HUES64 (cell line): ENCODE results near the gene OR4D9.
A peak's percentile ranks its signal among the peaks of the same experiment; 100 is the strongest.
"Not testable (repeated sequence)": the region's sequence is repeated elsewhere in the genome, so short reads cannot be mapped to it uniquely, and the experiment has no call there.

Experiments used
- H3K27ac ChIP-seq: 2 replicates; pipeline ENCODE4 v1.7.0; 2013; ENCODE audit warnings: low read depth, low read length, inconsistent platforms
- H3K27me3 ChIP-seq: 2 replicates; pipeline ENCODE4 v1.6.1; 2013; ENCODE audit warnings: mild to moderate bottlenecking, low read length; ENCODE audit not compliant: insufficient read depth
- H3K36me3 ChIP-seq: 2 replicates; pipeline ENCODE4 v1.6.1; 2013; ENCODE audit warnings: mild to moderate bottlenecking, low read length; ENCODE audit not compliant: insufficient read depth
- H3K4me1 ChIP-seq: 2 replicates; pipeline ENCODE4 v1.6.1; 2013; ENCODE audit warnings: mild to moderate bottlenecking, low read length, moderate library complexity; ENCODE audit not compliant: insufficient read depth
- H3K4me3 ChIP-seq: 2 replicates; pipeline ENCODE4 v1.5.1; 2013; ENCODE audit warnings: mild to moderate bottlenecking, low read length, moderate library complexity
- H3K9ac ChIP-seq: 2 replicates; pipeline ENCODE4 v1.6.1; 2013; ENCODE audit warnings: mild to moderate bottlenecking, low read depth, low read length
- H3K9me3 ChIP-seq: 2 replicates; pipeline ENCODE4 v1.6.1; 2013; ENCODE audit warnings: low read depth, low read length; ENCODE audit not compliant: insufficient read depth
- WGBS: fragments of 150-250, 120-280 bp; methylation state at CpG from one replicate; pipeline ENCODE4 v1.1.7; 2013; ENCODE audit warnings: missing lambda C conversion rate; 5-methylcytosine and 5-hydroxymethylcytosine counted together

The OR4D9 gene

GRCh38 chr11:59528711-59529110, 17.4 kb downstream of the OR4D9 start:
- no peak overlapping the region for H3K4me3 ChIP-seq
- 15% methylated on average over 7 of the region's 7 CpGs for WGBS
- H3K27me3 ChIP-seq = no peaks in the 10 kb centered on the region
- H3K27ac ChIP-seq = no peak overlapping the region
- no peak overlapping the region for H3K9ac ChIP-seq
- H3K9me3 ChIP-seq = no peaks in the 10 kb centered on the region
- peaks cover 24% of the 10 kb centered on the region for H3K4me1 ChIP-seq
- no peaks in the 10 kb centered on the region for H3K36me3 ChIP-seq

- H3K36me3 ChIP-seq = no peaks in the 10 kb centered on the region
- H3K4me1 ChIP-seq = peaks cover 17% of the 10 kb centered on the region
- no peak overlapping the region for H3K4me3 ChIP-seq
- H3K27ac ChIP-seq = no peak overlapping the region
- no peaks in the 10 kb centered on the region for H3K27me3 ChIP-seq
- WGBS = 81% methylated on average over 2 of the region's 2 CpGs
- H3K9me3 ChIP-seq = no peaks in the 10 kb centered on the region
- no peak overlapping the region for H3K9ac ChIP-seq
Measured at GRCh38 chr11:59532620-59533019, 21.3 kb downstream of the OR4D9 start.

- Histone ChIP-seq H3K9ac (no peak overlapping the region), H3K36me3 (no peaks in the 10 kb centered on the region), H3K27ac (no peak overlapping the region), H3K9me3 (no peaks in the 10 kb centered on the region), H3K4me3 (no peak overlapping the region), H3K27me3 (no peaks in the 10 kb centered on the region), H3K4me1 (no peaks in the 10 kb centered on the region)
- 95% methylated on average over 1 of the region's 1 CpG for WGBS
Measured at GRCh38 chr11:59534676-59535075, 23.3 kb downstream of the OR4D9 start.

GRCh38 chr11:59542142-59542810, 30.9 kb downstream of the OR4D9 start:
- Histone ChIP-seq H3K9me3 (no peaks in the 10 kb centered on the region), H3K4me1 (no peaks in the 10 kb centered on the region), H3K4me3 (no peak overlapping the region), H3K27ac (no peak overlapping the region), H3K27me3 (no peaks in the 10 kb centered on the region), H3K9ac (no peak overlapping the region), H3K36me3 (no peaks in the 10 kb centered on the region)
- WGBS = 93% methylated on average over 3 of the region's 3 CpGs

- not testable (repeated sequence) for H3K4me3 ChIP-seq, H3K9me3 ChIP-seq, H3K4me1 ChIP-seq, H3K27ac ChIP-seq, H3K9ac ChIP-seq, H3K36me3 ChIP-seq, H3K27me3 ChIP-seq
- WGBS = 100% methylated on average over 2 of the region's 3 CpGs
Measured at GRCh38 chr11:59543713-59544112, 32.4 kb downstream of the OR4D9 start.

GRCh38 chr11:59544869-59545178, 33.5 kb downstream of the OR4D9 start:
- Histone ChIP-seq H3K4me3 (no peak overlapping the region), H3K36me3 (no peaks in the 10 kb centered on the region), H3K27ac (no peak overlapping the region), H3K4me1 (peaks cover 7% of the 10 kb centered on the region; the same call in 1 of the 2 replicates), H3K27me3 (no peaks in the 10 kb centered on the region), H3K9ac (no peak overlapping the region), H3K9me3 (no peaks in the 10 kb centered on the region)
- 85% methylated on average over 3 of the region's 3 CpGs for WGBS

DNA sequence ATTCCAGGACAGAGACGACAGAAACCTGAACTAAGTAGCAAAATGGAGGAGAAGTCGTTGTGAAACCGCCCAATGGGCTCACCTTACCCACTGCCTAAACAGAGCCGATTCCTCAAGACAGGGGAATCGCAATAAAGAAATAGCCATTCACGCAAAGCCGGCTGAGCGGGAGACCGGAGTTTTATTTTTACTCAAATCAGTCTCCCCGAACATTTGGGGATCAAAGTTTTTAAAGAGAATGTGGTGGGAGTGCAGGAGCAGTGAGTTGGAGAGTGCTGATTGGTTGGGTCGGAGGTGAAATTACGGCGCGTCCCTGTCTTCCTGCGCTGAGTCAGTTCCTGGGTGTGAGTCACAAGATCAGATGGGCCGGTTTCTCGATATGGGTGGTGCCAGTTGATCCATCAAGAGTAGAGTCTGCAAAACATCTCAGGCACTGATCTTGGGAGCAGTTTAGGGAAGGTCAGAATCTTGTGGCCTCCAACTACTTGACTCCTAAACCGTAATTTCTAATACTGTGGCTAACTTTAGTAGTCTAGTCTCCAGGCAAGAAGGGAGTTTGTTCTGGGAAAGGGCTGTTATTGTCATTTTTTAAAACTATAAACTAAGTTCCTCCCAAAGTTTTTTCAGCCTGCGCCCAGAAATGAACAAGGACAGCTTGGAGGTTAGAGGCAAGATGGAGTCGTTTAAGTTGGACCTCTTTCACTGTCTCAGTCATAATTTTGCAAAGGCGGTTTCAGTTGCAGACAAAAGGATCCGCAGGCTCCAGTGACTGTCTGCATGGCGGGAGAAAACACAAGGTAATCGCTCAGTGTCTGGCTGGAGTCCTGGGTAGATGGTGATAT, 34.1 kb downstream of the OR4D9 start:
- Histone ChIP-seq H3K9me3 (no peaks in the 10 kb centered on the region), H3K9ac (no peak overlapping the region), H3K4me1 (peaks cover 7% of the 10 kb centered on the region; the same call in 1 of the 2 replicates), H3K27ac (no peak overlapping the region), H3K4me3 (no peak overlapping the region), H3K36me3 (no peaks in the 10 kb centered on the region), H3K27me3 (no peaks in the 10 kb centered on the region)
- 91% methylated on average over 24 of the region's 24 CpGs for WGBS

- H3K4me1 ChIP-seq, H3K4me3 ChIP-seq, H3K27me3 ChIP-seq, H3K36me3 ChIP-seq, H3K9ac ChIP-seq, H3K9me3 ChIP-seq: not testable (repeated sequence)
- 75% methylated on average over 4 of the region's 5 CpGs for WGBS
- peak overlapping the region; percentile 34; the same call in 1 of the 2 replicates for H3K27ac ChIP-seq
Measured at GRCh38 chr11:59547605-59548308, 36.4 kb downstream of the OR4D9 start.

DNA sequence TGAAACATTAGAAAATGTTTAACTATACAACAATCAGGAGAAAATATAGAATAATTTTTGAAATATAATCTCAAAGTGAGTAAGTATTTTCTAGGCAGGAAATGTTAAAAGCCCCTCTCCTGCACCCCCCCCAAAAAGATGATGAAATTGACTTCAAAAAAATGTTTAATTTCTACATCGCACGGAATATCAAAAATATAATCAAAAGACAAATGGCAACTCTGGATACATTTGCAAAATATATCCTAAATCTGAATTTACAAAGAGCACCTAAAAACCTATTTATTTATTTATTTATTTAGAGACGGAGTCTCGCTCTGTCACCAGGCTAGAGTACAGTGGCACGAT, 36.9 kb downstream of the OR4D9 start:
- H3K9me3 ChIP-seq = no peaks in the 10 kb centered on the region
- H3K27me3 ChIP-seq = no peaks in the 10 kb centered on the region
- 96% methylated on average over 5 of the region's 5 CpGs for WGBS
- H3K27ac ChIP-seq = peak overlapping the region; percentile 27; the same call in 1 of the 2 replicates
- no peak overlapping the region for H3K4me3 ChIP-seq
- H3K9ac ChIP-seq = no peak overlapping the region
- no peaks in the 10 kb centered on the region for H3K36me3 ChIP-seq
- peaks cover 10% of the 10 kb centered on the region; the same call in 1 of the 2 replicates for H3K4me1 ChIP-seq

- Histone ChIP-seq H3K27ac (peak overlapping the region; percentile 73; the same call in 1 of the 2 replicates), H3K4me1 (peaks cover 10% of the 10 kb centered on the region; the same call in 1 of the 2 replicates)
Measured at GRCh38 chr11:59550368-59550841, 39.1 kb downstream of the OR4D9 start.

More at GRCh38 chr11:59550368-59550841, 39.1 kb downstream of the OR4D9 start:
- Histone ChIP-seq H3K27me3 (no peaks in the 10 kb centered on the region), H3K9me3 (no peaks in the 10 kb centered on the region), H3K9ac (peak overlapping the region; percentile 60; the same call in 1 of the 2 replicates), H3K4me3 (peak overlapping the region; percentile 73), H3K36me3 (no peaks in the 10 kb centered on the region)
- under 1% methylated on average over 31 of the region's 31 CpGs for WGBS
